HepG2 (cell line): ENCODE results near the gene UCN3. TPM values are rescaled to one million over a fixed set of nuclear protein-coding genes. Genes with fewer than 3 reads are reported as not detected.

Experiments
- ATAC-seq: fragments of 200-7000 bp; cut with Tn5 transposase; 3 replicates; pipeline ENCODE4 v1.9.1; 2020; ENCODE audit warnings: mild to moderate bottlenecking, moderate library complexity
- BruUV-seq: library from RNA; stranded (reverse); fragments of 400-500 nt; replicated peaks from 2 replicates; lab custom pipeline; 2021; lab: Mats Ljungman, UMichigan
- CTCF ChIA-PET: fragments of 300-600 bp; formaldehyde crosslinking; extraction: SDS; loops from one replicate; lab custom pipeline; 2021; ENCODE audit warnings: low total read pairs, inconsistent platforms, low intra/inter-chr PET ratio; lab: Yijun Ruan, JAX
- POLR2A ChIA-PET: fragments of 350-600 bp; sonication (Branson Sonifier 250); formaldehyde crosslinking; loops from one replicate; lab custom pipeline; 2020; ENCODE audit warnings: antibody characterized with exemption, inconsistent platforms; lab: Yijun Ruan, JAX
- DNase-seq: peaks from one replicate; pipeline ENCODE4 v3.0.0-alpha.2; 2015; ENCODE audit warnings: low spot score
- FAIRE-seq: peaks from 3 replicates; lab custom pipeline; 2011; peaks lifted over from hg19 to GRCh38; lab: Jason Lieb, UNC
- H2AFZ ChIP-seq: one replicate; pipeline ENCODE4 v1.6.1; 2011; ENCODE audit warnings: low read length, inconsistent platforms
- H3K27ac ChIP-seq: fragments of 300-600 bp; 3 replicates; pipeline ENCODE4 v1.8.0; 2011; ENCODE audit warnings: mixed run types, mild to moderate bottlenecking, mixed read lengths, low read length, inconsistent platforms; ENCODE audit not compliant: insufficient read depth; ENCODE audit errors: extremely low read length
- H3K27me3 ChIP-seq, 2 experiments: fragments of 200-600 bp in 1 of 2; 2 replicates in 1 of 2; 3 replicates in 1 of 2; pipeline versions ENCODE4 v1.6.0 to v1.8.0; 2011; ENCODE audit warnings: low read length in 2 of 2, mild to moderate bottlenecking in 2 of 2, moderate library complexity in 2 of 2, inconsistent platforms in 1 of 2; ENCODE audit not compliant: insufficient read depth in 2 of 2, control insufficient read depth in 1 of 2
- H3K36me3 ChIP-seq, 2 experiments: fragments of 200-600 bp in 1 of 2; replicated peaks in 1 of 2; 2 replicates in 1 of 2; 3 replicates in 1 of 2; pipeline versions ENCODE4 v1.5.1 to v1.8.0; 2011; ENCODE audit warnings: low read length in 2 of 2, inconsistent platforms in 1 of 2; ENCODE audit not compliant: insufficient read depth in 2 of 2, control insufficient read depth in 1 of 2
- H3K4me1 ChIP-seq: 2 replicates; pipeline ENCODE4 v1.5.1; 2012; ENCODE audit warnings: low read length, inconsistent platforms; ENCODE audit not compliant: insufficient read depth
- H3K4me2 ChIP-seq: 2 replicates; pipeline ENCODE4 v1.6.0; 2011; ENCODE audit warnings: low read depth, low read length, inconsistent platforms
- H3K4me3 ChIP-seq, 3 experiments: fragments of 200-600 bp in 1 of 3; sonication (generic), shearing (Covaris generic) in 1 of 3; replicated peaks in 1 of 3; 2 replicates each; pipeline ENCODE4 v1.5.1; 2011 to 2016; ENCODE audit warnings: low read length in 3 of 3, inconsistent platforms in 2 of 3, low read depth in 2 of 3, mild to moderate bottlenecking in 2 of 3, control low read depth in 1 of 3, mixed read lengths in 1 of 3; ENCODE audit not compliant: insufficient read depth in 1 of 3
- H3K79me2 ChIP-seq: one replicate; pipeline ENCODE4 v1.6.1; 2011; ENCODE audit warnings: low read length, inconsistent platforms; ENCODE audit not compliant: insufficient read depth
- H3K9ac ChIP-seq: 2 replicates; pipeline ENCODE4 v1.6.0; 2011; ENCODE audit warnings: mild to moderate bottlenecking, low read depth, low read length, inconsistent platforms; ENCODE audit not compliant: insufficient read depth
- H3K9me3 ChIP-seq: 2 replicates; pipeline ENCODE4 v1.5.1; 2012; ENCODE audit warnings: mild to moderate bottlenecking, low read length
- H4K20me1 ChIP-seq: 2 replicates; pipeline ENCODE4 v1.6.0; 2011; ENCODE audit warnings: inconsistent platforms, mild to moderate bottlenecking, low read length, moderate library complexity; ENCODE audit not compliant: insufficient read depth
- ATM ChIP-seq: fragments of 450-650 bp; IDR thresholded peaks from 2 replicates; pipeline ENCODE4 v1.7.1; 2017; ENCODE audit warnings: mild to moderate bottlenecking, borderline replicate concordance
- BRD4 ChIP-seq: sonication (generic); formaldehyde crosslinking; IDR thresholded peaks from 2 replicates; pipeline ENCODE4 v1.4.0; 2020; ENCODE audit warnings: missing genetic modification reagents
- GPN1 ChIP-seq: sonication (generic); formaldehyde crosslinking; IDR thresholded peaks from 2 replicates; pipeline ENCODE4 v1.5.1; 2020; ENCODE audit warnings: missing genetic modification reagents, borderline replicate concordance
- MED1 ChIP-seq: sonication (generic); formaldehyde crosslinking; IDR thresholded peaks from 2 replicates; pipeline ENCODE4 v1.4.0; 2020; ENCODE audit warnings: missing genetic modification reagents
- PHB2 ChIP-seq: fragments of 450-650 bp; IDR thresholded peaks from 2 replicates; pipeline ENCODE4 v1.6.1; 2018; ENCODE audit not compliant: partially characterized antibody
- SRSF4 ChIP-seq: fragments of 200-400 bp; formaldehyde crosslinking; IDR thresholded peaks from one replicate; pipeline ENCODE4 v1.6.1; 2018; ENCODE audit warnings: mild to moderate bottlenecking, low read depth, low read length, moderate library complexity; ENCODE audit not compliant: poor library complexity, severe bottlenecking
- SUZ12 ChIP-seq: fragments of 150-350 bp; IDR thresholded peaks from 2 replicates; pipeline ENCODE4 v1.6.1; 2014; ENCODE audit warnings: low read depth, low read length
- ZFY ChIP-seq: sonication (generic); formaldehyde crosslinking; IDR thresholded peaks from 2 replicates; pipeline ENCODE4 v1.4.0; 2020; ENCODE audit warnings: missing genetic modification reagents
- ZNF274 ChIP-seq: sonication (generic); formaldehyde crosslinking; IDR thresholded peaks from 2 replicates; pipeline ENCODE4 v1.5.1; 2020; ENCODE audit warnings: mild to moderate bottlenecking, missing genetic modification reagents
- ZNF570 ChIP-seq: sonication (generic); formaldehyde crosslinking; IDR thresholded peaks from 2 replicates; pipeline ENCODE4 v1.4.0; 2020; ENCODE audit warnings: mild to moderate bottlenecking, missing genetic modification reagents, borderline replicate concordance
- WGBS: methylation state at CpG from one replicate; pipeline ENCODE4 v1.1.6; 2017; ENCODE audit warnings: low lambda C conversion rate; 5-methylcytosine and 5-hydroxymethylcytosine counted together
- in situ Hi-C: cut with HindIII; loops from 2 replicates; pipeline ENCODE4 v1.10.0; 2017; ENCODE audit warnings: low pct_unique_long_range_greater_than_20kb; ENCODE audit not compliant: extremely low pct_ligation_motif_present
- intact Hi-C: fragments of 100-400 bp; cut with micrococcal nuclease; formaldehyde crosslinking; loops from one replicate; pipeline ENCODE4 v1.10.0; 2022; ENCODE audit not compliant: unreplicated experiment
- polyA plus RNA-seq, 8 experiments: library from polyadenylated mRNA; depleted of rRNA in 3 of 8; stranded (reverse) in 7 of 8; unstranded in 1 of 8; fragments of >200 nt; fragmentation: Illumina TruSeq in 4 of 8; extraction: Trizol in 4 of 8; gene quantifications; 2 replicates each; pipeline versions ENCODE4 v1.2.1 to v1.2.3, GENCODE V29; 2011 to 2016; ENCODE audit warnings: low read depth in 4 of 8, missing spikeins in 1 of 8, mixed read lengths in 1 of 8; ENCODE audit not compliant: insufficient read depth in 1 of 8
- total RNA-seq, 5 experiments: library from RNA; depleted of rRNA; stranded (reverse); fragments of >200 nt; fragmentation: Illumina TruSeq; extraction: Trizol; gene quantifications; 2 replicates each; pipeline ENCODE4 v1.2.3, GENCODE V29; 2016; ENCODE audit warnings: low read depth in 1 of 5
- TF ChIP-seq, protein P1 (sequence below): sonication (generic); formaldehyde crosslinking; IDR thresholded peaks from 2 replicates; pipeline ENCODE4 v1.8.1; 2023; ENCODE audit warnings: missing genetic modification reagents, mild to moderate bottlenecking, borderline replicate concordance

Gene UCN3
- total and polyA plus RNA-seq, 2 of the 13 experiments (the other 11 are each of a cell fraction or from before 2014, with no cell fraction given) = not detected

DNA sequence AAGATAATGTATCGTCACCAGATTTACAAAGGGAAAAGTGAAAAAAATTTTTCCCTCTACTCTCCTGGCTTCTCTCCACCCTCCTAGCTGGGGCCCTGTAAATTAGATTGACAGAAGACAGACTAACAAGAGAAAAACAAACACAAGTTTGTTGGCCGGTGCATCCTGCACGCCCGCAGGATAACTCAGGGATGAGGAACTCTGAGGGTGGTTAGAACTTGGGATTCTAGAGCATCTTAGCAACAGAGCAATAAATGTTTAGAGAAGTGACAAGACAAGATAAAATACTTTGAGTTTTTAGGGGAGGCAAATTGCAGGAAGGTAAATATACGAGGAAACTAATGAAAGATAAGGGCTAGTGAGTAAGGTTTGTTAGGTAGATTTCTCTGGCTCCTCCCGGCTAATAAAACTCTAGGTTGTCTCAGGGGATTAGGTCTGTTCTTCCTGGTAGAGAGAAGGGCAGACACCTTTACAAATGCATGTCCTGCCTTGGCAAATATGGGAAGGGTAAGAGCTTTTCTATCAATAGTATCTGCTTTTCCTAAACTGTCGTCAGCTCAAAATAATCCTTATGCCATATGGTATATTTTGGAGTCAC is 4.3 kb upstream of the UCN3 start:
- FAIRE-seq = no peak
- no peaks in the 10 kb centered on the region for H3K36me3 ChIP-seq
- CTCF ChIA-PET = no interaction called here
- no peaks in the 10 kb centered on the region for H3K79me2 ChIP-seq
- TF ChIP-seq ATM (no peak), PHB2 (no peak), SUZ12 (no peak), ZFY (CRISPR knock-in tag) (no peak), MED1 (no peak), ZNF274 (CRISPR knock-in tag) (no peak), BRD4 (CRISPR knock-in tag) (no peak), ZNF570 (CRISPR knock-in tag) (no peak), GPN1 (CRISPR knock-in tag) (no peak)
- TF ChIP-seq, protein P1, sequence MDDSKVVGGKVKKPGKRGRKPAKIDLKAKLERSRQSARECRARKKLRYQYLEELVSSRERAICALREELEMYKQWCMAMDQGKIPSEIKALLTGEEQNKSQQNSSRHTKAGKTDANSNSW (CRISPR knock-in tag) = no peak
- TF ChIP-seq, all 625 proteins: peak for 0
- DNase-seq (no peak), ATAC-seq (no peak)
- Histone ChIP-seq H3K4me3 (no peak overlapping the region), H3K27me3 (peaks cover 0 to 48% of the 10 kb centered on the region in 2 experiments; a peak in 4 of 5 replicates), H3K9ac (no peak overlapping the region), H3K27ac (no peak overlapping the region), H3K9me3 (no peaks in the 10 kb centered on the region), H4K20me1 (no peaks in the 10 kb centered on the region), H3K4me2 (no peak overlapping the region), H2AFZ (no peak overlapping the region), H3K4me1 (peaks cover 15% of the 10 kb centered on the region)
- intact Hi-C loops (no loop called here), in situ Hi-C loops (no loop called here)
- 2% methylated on average over 7 of the region's 7 CpGs for WGBS
- BruUV-seq = no TSS peak
- POLR2A ChIA-PET = no interaction called here

DNA sequence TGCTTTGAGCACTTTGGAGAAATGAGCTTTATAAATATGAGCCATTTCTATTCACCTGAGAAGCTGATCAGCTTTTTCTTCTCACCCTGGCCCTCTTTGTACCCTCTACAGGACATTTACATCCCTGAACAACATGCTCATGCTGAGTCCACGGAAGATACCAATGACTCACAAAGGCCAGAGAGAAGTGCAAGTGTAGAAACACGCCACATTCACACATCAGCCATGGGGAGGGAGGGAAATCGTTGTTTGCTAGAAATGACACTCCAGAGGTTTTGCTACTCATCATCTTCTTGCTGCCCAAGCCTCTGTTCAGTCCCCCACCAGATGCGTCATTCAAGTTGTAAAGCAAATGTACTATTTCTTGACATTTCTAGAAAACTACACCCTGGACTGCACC is 2.8 kb upstream of the UCN3 start:
- intact Hi-C loops (no loop called here), in situ Hi-C loops (no loop called here)
- H3K9ac ChIP-seq = no peak overlapping the region
- H3K4me3 ChIP-seq = no peak overlapping the region
- H3K4me2 ChIP-seq = no peak overlapping the region
- 38% methylated on average over 4 of the region's 4 CpGs for WGBS
- no peaks in the 10 kb centered on the region for H3K79me2 ChIP-seq
- no peaks in the 10 kb centered on the region for H4K20me1 ChIP-seq
- ChIA-PET CTCF (no interaction called here), POLR2A (no interaction called here)
- peaks cover 0 to 53% of the 10 kb centered on the region in 2 experiments for H3K27me3 ChIP-seq
- DNase-seq (no peak), ATAC-seq (no peak), FAIRE-seq (no peak)
- H3K27ac ChIP-seq = no peak overlapping the region
- no peaks in the 10 kb centered on the region for H3K36me3 ChIP-seq
- H3K4me1 ChIP-seq = peaks cover 24% of the 10 kb centered on the region
- H3K9me3 ChIP-seq = no peaks in the 10 kb centered on the region
- no peak overlapping the region for H2AFZ ChIP-seq
- no peak for TF ChIP-seq SRSF4
- BruUV-seq = no TSS peak
